Measurements from ENCODE around the gene PVRIG. TPM values are rescaled to one million over a fixed set of nuclear protein-coding genes. Genes with fewer than 3 reads are reported as not detected.
A peak's percentile ranks its signal among the peaks of the same experiment; 100 is the strongest.
"Not testable (repeated sequence)": the region's sequence is repeated elsewhere in the genome, so short reads cannot be mapped to it uniquely, and the experiment has no call there.

PVRIG gene
- total and polyA plus RNA-seq, 3 experiments from 2014 or later, result 23.9 to 131 (median 24.5) TPM

DNA sequence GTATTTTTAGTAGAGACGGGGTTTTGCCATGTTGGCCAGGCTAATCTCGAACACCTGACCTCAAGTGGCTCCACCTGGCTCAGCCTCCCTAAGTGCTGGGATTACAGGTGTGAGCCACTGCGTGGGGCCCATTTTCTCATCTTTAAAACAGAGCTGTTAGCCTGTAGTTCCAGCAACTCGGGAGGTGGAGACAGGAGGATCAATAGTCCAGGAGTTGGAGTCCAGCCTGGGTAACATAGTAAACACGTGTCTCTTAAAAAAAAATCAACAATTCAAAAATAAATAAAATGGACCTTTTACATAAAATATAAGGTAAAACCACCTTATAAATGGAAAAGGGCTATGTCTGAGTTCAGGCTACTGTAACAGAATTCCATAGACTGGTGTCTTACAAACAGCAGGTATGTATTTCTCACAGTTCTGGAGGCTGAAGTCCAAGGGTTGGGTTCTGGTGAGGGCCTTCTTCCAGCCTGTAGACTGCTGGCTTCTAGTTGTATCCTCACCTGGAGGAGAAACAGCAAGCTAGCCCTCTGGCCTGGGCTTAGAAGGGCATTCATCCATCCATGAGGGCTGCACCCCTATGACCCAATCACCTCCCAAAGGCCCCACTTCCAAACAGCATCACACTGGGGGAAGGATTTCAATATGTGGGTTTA lies 7.0 kb upstream of the PVRIG start:
- Mint-ChIP-seq H3K36me3 (peaks cover 0 to 1% (median 1%) of the 10 kb centered on the region in 3 donors), H3K27me3 (peaks cover 0 to 1% of the 10 kb centered on the region in 2 donors), H3K9me3 (no peaks in the 10 kb centered on the region), H3K4me3 (peak overlapping the region in 1 of 7 donors; percentile 24), H3K27ac (peak overlapping the region in 4 of 8 donors; percentile 34 to 87 (median 66)), H3K4me1 (peaks cover 52 to 76% (median 61%) of the 10 kb centered on the region in 3 donors)
- Histone ChIP-seq H3K4me1 (ENCODE audit: insufficient read depth, low read length) (peaks cover 59% of the 10 kb centered on the region), H3K4me3 (ENCODE audit: low read length) (no peak overlapping the region), H3K27ac (ENCODE audit: low read depth, low read length) (no peak overlapping the region), H3K36me3 (ENCODE audit: insufficient read depth, low read length) (no peaks in the 10 kb centered on the region), H3K9me3 (ENCODE audit: low read length) (no peaks in the 10 kb centered on the region), H3K27me3 (ENCODE audit: insufficient read depth, low read length, poor library complexity, severe bottlenecking) (no peaks in the 10 kb centered on the region)
- DNase-seq, result no peak
- POLR2A ChIA-PET, result no interaction called here
- CTCF ChIA-PET, result interaction anchor here (10.2 kb wide), 1 partner anchor 81 kb away, joined by 88 read pairs; no protein-coding TSS in a partner anchor

GRCh38 chr7:100213672-100214071 lies 6.1 kb upstream of the PVRIG start:
- H3K9me3 Mint-ChIP-seq, result no peaks in the 10 kb centered on the region
- H3K9me3 ChIP-seq (ENCODE audit: low read length), result no peaks in the 10 kb centered on the region
- H3K4me3 Mint-ChIP-seq, result peak overlapping the region in 1 of 7 donors; percentile 24
- peak overlapping the region in 3 of 8 donors; percentile 35 to 87 (median 85) for H3K27ac Mint-ChIP-seq
- H3K27me3 Mint-ChIP-seq, result peaks cover 0 to 1% of the 10 kb centered on the region in 2 donors
- no peaks in the 10 kb centered on the region for H3K36me3 ChIP-seq (ENCODE audit: insufficient read depth, low read length)
- no peak overlapping the region for H3K4me3 ChIP-seq (ENCODE audit: low read length)
- H3K4me1 ChIP-seq (ENCODE audit: insufficient read depth, low read length), result peaks cover 55% of the 10 kb centered on the region
- CTCF ChIA-PET, result interaction anchor here (10.2 kb wide), 1 partner anchor 82 kb away, joined by 88 read pairs; no protein-coding TSS in a partner anchor
- peaks cover 0 to 1% (median 1%) of the 10 kb centered on the region in 3 donors for H3K36me3 Mint-ChIP-seq
- POLR2A ChIA-PET, result no interaction called here
- H3K27ac ChIP-seq (ENCODE audit: low read depth, low read length), result no peak overlapping the region
- peaks cover 48 to 72% (median 57%) of the 10 kb centered on the region in 3 donors for H3K4me1 Mint-ChIP-seq
- H3K27me3 ChIP-seq (ENCODE audit: insufficient read depth, low read length, poor library complexity, severe bottlenecking), result no peaks in the 10 kb centered on the region
- DNase-seq, result no peak

DNA sequence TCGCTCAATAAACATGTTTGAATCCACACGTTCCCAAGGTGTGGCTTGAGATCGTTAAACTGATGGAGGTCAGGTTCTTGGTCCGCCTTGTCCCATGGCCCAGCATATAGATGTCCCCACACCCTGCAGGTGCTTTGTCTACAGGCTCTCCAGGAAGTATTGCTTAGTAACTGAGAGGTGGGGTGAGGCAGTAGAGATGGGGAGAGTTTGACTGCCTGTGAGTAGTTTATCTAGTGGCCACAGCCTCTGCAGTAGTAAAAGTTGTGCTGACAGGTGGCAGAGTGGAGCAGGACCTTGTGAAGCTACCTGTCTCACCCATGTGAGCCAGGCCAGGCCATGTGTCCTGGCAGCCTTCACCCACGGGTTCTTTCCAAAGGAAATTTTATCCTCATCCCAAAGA lies 5.4 kb upstream of the PVRIG start:
- H3K4me3 Mint-ChIP-seq, result peak overlapping the region in 1 of 7 donors; percentile 27
- POLR2A ChIA-PET; H3K9me3 ChIP-seq (ENCODE audit: low read length); H3K36me3 ChIP-seq (ENCODE audit: insufficient read depth, low read length); H3K9me3 Mint-ChIP-seq; H3K27me3 Mint-ChIP-seq; H3K4me3 ChIP-seq (ENCODE audit: low read length); DNase-seq; H3K36me3 Mint-ChIP-seq; H3K27ac ChIP-seq (ENCODE audit: low read depth, low read length); H3K27me3 ChIP-seq (ENCODE audit: insufficient read depth, low read length, poor library complexity, severe bottlenecking): not testable (repeated sequence)
- H3K27ac Mint-ChIP-seq, result peak overlapping the region in 5 of 8 donors; percentile 52 to 85 (median 68)
- peaks cover 55% of the 10 kb centered on the region for H3K4me1 ChIP-seq (ENCODE audit: insufficient read depth, low read length)
- CTCF ChIA-PET, result interaction anchor here (10.2 kb wide), 1 partner anchor 82 kb away, joined by 88 read pairs; no protein-coding TSS in a partner anchor
- H3K4me1 Mint-ChIP-seq, result peaks cover 47 to 72% (median 57%) of the 10 kb centered on the region in 3 donors

DNA sequence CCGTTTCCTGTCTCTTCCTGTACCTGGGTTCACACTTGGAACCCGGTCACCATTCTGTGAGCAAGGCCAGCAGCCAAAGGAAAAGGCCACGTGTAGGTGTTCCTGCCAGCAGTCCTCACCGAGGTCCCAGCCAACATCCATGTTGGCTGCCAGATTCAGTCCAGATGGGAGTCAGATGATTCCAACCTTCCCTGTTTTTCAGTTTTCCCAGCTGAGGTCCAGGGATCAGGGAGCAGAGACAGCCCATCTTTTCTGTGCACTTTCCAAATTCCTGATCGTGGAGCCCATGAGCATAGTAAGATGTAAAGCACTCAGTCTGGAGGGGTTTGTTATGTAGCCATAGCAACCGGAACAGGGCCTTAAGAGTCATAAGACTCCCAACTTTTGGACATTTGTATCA lies 3.9 kb upstream of the PVRIG start:
- POLR2A ChIA-PET, result no interaction called here

DNA sequence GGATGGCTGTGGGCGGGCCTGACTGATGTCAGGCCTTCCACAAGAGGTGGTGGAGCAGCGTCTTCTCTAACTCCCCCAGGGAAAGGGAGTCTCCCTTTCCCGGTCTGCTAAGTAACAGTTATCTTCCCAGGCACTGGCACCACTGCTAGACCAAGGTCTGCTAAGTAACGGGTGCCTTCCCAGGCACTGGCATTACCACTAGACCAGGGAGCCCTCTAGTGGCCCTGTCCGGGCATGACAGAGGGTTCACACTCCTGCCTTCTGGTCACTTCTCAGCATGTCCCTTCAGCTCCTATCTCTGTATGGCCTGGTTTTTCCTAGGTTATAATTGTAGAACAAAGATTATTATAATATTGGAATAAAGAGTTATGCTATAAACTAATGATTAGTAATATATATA lies 1.8 kb upstream of the PVRIG start:
- H3K4me1 ChIP-seq (ENCODE audit: insufficient read depth, low read length), result peaks cover 43% of the 10 kb centered on the region
- POLR2A ChIA-PET, result not testable (repeated sequence)
- CTCF ChIA-PET, result interaction anchor here (0.7 to 10.2 kb wide), 15 partner anchors 8 to 127 kb away, joined by 3 to 88 read pairs (median 5); partner anchors contain the start of genes GAL3ST4, LAMTOR4, MBLAC1 and MCM7

More for the DNA sequence above, 3.9 kb upstream of the PVRIG start:
- peaks cover 0 to 15% (median 0%) of the 10 kb centered on the region in 3 donors for H3K36me3 Mint-ChIP-seq
- no peaks in the 10 kb centered on the region for H3K27me3 ChIP-seq (ENCODE audit: insufficient read depth, low read length, poor library complexity, severe bottlenecking)
- no peak overlapping the region for H3K4me3 Mint-ChIP-seq
- DNase-seq, result no peak
- H3K4me1 Mint-ChIP-seq, result peaks cover 33 to 59% (median 41%) of the 10 kb centered on the region in 3 donors
- CTCF ChIA-PET, result interaction anchor here (0.7 to 10.2 kb wide), 3 partner anchors 36 to 84 kb away, joined by 4 to 88 read pairs (median 6); no protein-coding TSS in a partner anchor
- no peaks in the 10 kb centered on the region for H3K9me3 Mint-ChIP-seq
- no peaks in the 10 kb centered on the region for H3K9me3 ChIP-seq (ENCODE audit: low read length)
- no peaks in the 10 kb centered on the region for H3K36me3 ChIP-seq (ENCODE audit: insufficient read depth, low read length)
- peaks cover 42% of the 10 kb centered on the region for H3K4me1 ChIP-seq (ENCODE audit: insufficient read depth, low read length)
- no peak overlapping the region for H3K4me3 ChIP-seq (ENCODE audit: low read length)
- H3K27ac Mint-ChIP-seq, result peak overlapping the region in 4 of 8 donors; percentile 55 to 66 (median 63)
- no peak overlapping the region for H3K27ac ChIP-seq (ENCODE audit: low read depth, low read length)
- H3K27me3 Mint-ChIP-seq, result peaks cover 0 to 1% of the 10 kb centered on the region in 2 donors

DNA sequence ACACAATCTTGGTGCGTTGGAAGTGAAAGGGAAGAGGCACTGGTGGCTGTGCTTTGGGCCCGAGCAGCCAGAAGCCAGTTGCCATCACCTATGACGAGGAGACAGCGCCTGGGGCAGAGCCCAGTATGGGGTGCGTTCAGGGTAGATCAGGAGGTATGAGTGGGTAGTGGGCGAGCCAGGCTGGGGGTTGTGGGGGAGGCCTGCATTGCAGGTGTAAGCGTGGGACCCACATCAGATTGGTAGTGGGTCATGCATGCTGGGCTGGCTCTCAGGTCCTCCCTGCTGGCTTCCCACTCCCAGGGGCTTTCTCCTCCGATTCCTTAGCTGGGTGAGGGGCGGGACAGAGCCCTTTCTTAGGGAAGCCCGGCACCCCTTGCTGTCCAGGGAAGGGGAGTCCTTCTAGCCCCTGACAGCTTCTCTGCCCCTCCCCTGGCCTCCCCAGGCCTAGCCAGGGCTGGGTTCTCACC lies 445 bp upstream of the PVRIG start:
- H3K4me3 ChIP-seq (ENCODE audit: low read length), result peak overlapping the region; percentile 95
- H3K9me3 ChIP-seq (ENCODE audit: low read length), result no peaks in the 10 kb centered on the region
- CTCF ChIA-PET, result interaction anchor here (1.1 to 10.2 kb wide), 4 partner anchors 38 to 93 kb away, joined by 4 to 88 read pairs (median 6); partner anchors contain the start of gene MBLAC1
- Mint-ChIP-seq H3K36me3 (peaks cover 0 to 49% (median 4%) of the 10 kb centered on the region in 3 donors), H3K27me3 (peaks cover 0 to 7% of the 10 kb centered on the region in 2 donors), H3K4me1 (peaks cover 48 to 73% (median 56%) of the 10 kb centered on the region in 3 donors), H3K9me3 (no peaks in the 10 kb centered on the region), H3K27ac (peak overlapping the region; percentile 92 to 100 (median 99)), H3K4me3 (peak overlapping the region; percentile 89 to 98 (median 95))
- POLR2A ChIA-PET, result interaction anchor here (0.6 to 1.0 kb wide), 2 partner anchors 42 to 68 kb away, joined by 3 read pairs; partner anchors contain the start of gene GPC2
- peak overlapping the region; percentile 89 for H3K27ac ChIP-seq (ENCODE audit: low read depth, low read length)
- peaks cover 55% of the 10 kb centered on the region for H3K4me1 ChIP-seq (ENCODE audit: insufficient read depth, low read length)
- H3K27me3 ChIP-seq (ENCODE audit: insufficient read depth, low read length, poor library complexity, severe bottlenecking), result no peaks in the 10 kb centered on the region
- DNase-seq, result peak in 1 of 5 donors; percentile 59
- H3K36me3 ChIP-seq (ENCODE audit: insufficient read depth, low read length), result no peaks in the 10 kb centered on the region

More for the DNA sequence above, 1.8 kb upstream of the PVRIG start:
- H3K27ac Mint-ChIP-seq, result peak overlapping the region in 7 of 8 donors; percentile 47 to 99 (median 98)
- peak; percentile 59 to 82 (median 66) for DNase-seq
- H3K36me3 ChIP-seq (ENCODE audit: insufficient read depth, low read length); H3K27me3 Mint-ChIP-seq; H3K27me3 ChIP-seq (ENCODE audit: insufficient read depth, low read length, poor library complexity, severe bottlenecking); H3K9me3 Mint-ChIP-seq; H3K4me3 ChIP-seq (ENCODE audit: low read length); H3K9me3 ChIP-seq (ENCODE audit: low read length): not testable (repeated sequence)
- peaks cover 41 to 63% (median 47%) of the 10 kb centered on the region in 3 donors for H3K4me1 Mint-ChIP-seq
- H3K36me3 Mint-ChIP-seq, result peaks cover 0 to 35% (median 3%) of the 10 kb centered on the region in 3 donors
- peak overlapping the region; percentile 84 to 94 (median 87) for H3K4me3 Mint-ChIP-seq
- H3K27ac ChIP-seq (ENCODE audit: low read depth, low read length), result peak overlapping the region; percentile 72

DNA sequence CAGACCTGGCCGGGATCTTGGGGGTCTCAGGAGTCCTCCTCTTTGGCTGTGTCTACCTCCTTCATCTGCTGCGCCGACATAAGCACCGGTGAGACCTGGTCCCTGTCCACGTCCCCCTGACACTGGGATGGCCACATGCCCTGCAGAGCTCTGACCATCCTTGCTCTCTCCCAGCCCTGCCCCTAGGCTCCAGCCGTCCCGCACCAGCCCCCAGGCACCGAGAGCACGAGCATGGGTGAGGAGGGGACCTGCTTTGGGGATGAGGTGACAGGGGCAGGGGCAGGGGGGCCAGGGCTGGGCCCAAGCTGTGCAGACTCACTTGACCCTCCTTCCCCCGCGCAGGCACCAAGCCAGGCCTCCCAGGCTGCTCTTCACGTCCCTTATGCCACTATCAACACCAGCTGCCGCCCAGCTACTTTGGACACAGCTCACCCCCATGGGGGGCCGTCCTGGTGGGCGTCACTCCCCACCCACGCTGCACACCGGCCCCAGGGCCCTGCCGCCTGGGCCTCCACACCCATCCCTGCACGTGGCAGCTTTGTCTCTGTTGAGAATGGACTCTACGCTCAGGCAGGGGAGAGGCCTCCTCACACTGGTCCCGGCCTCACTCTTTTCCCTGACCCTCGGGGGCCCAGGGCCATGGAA lies 959 bp downstream of the PVRIG start:
- Mint-ChIP-seq H3K9me3 (no peaks in the 10 kb centered on the region), H3K36me3 (peaks cover 0 to 60% (median 7%) of the 10 kb centered on the region in 3 donors), H3K4me1 (peaks cover 57 to 74% (median 61%) of the 10 kb centered on the region in 3 donors), H3K27me3 (peaks cover 0 to 7% of the 10 kb centered on the region in 2 donors), H3K27ac (peak overlapping the region; percentile 94 to 100 (median 99)), H3K4me3 (peak overlapping the region; percentile 89 to 98 (median 95))
- peaks cover 52% of the 10 kb centered on the region for H3K4me1 ChIP-seq (ENCODE audit: insufficient read depth, low read length)
- POLR2A ChIA-PET, result interaction anchor here (1.2 to 2.1 kb wide), 3 partner anchors 10 to 43 kb away, joined by 3 to 5 read pairs (median 4); partner anchors contain the start of genes GPC2 and STAG3
- H3K9me3 ChIP-seq (ENCODE audit: low read length), result no peaks in the 10 kb centered on the region
- DNase-seq, result peak in 1 of 5 donors; percentile 39
- H3K27ac ChIP-seq (ENCODE audit: low read depth, low read length), result peak overlapping the region; percentile 89
- peak overlapping the region; percentile 95 for H3K4me3 ChIP-seq (ENCODE audit: low read length)
- CTCF ChIA-PET, result interaction anchor here (0.6 to 10.2 kb wide), 3 partner anchors 89 to 248 kb away, joined by 3 to 88 read pairs (median 4); partner anchors contain the start of gene MBLAC1
- no peaks in the 10 kb centered on the region for H3K36me3 ChIP-seq (ENCODE audit: insufficient read depth, low read length)
- no peaks in the 10 kb centered on the region for H3K27me3 ChIP-seq (ENCODE audit: insufficient read depth, low read length, poor library complexity, severe bottlenecking)

Measured in CD8-positive, alpha-beta memory T cell (primary cell).